Measurements from ENCODE around the gene SKAP2. TPM values are rescaled to one million over a fixed set of nuclear protein-coding genes. Genes with fewer than 3 reads are reported as not detected.

The SKAP2 gene
- total RNA-seq, 2 donors from 2014 or later: 7.8 to 11.2 TPM

- no peaks in the 10 kb centered on the region for H3K36me3 ChIP-seq
- no peaks in the 10 kb centered on the region for H3K4me1 ChIP-seq
- no peaks in the 10 kb centered on the region for H3K27me3 ChIP-seq
- no peak for DNase-seq (ENCODE audit: low spot score)
- H3K4me3 ChIP-seq: no peak overlapping the region
- no peaks in the 10 kb centered on the region for H3K9me3 ChIP-seq
- TF ChIP-seq CTCF (IDR thresholded peaks at IDR 0.05): no peak
- no peak overlapping the region for H3K27ac ChIP-seq
Observed at GRCh38 chr7:26721450-26721849, 142.9 kb downstream of the SKAP2 start.

- TF ChIP-seq CTCF (IDR thresholded peaks at IDR 0.05): no peak
- Histone ChIP-seq H3K4me3 (no peak overlapping the region), H3K27ac (no peak overlapping the region), H3K4me1 (no peaks in the 10 kb centered on the region), H3K9me3 (no peaks in the 10 kb centered on the region), H3K36me3 (no peaks in the 10 kb centered on the region), H3K27me3 (no peaks in the 10 kb centered on the region)
- no peak for DNase-seq (ENCODE audit: low spot score)
Observed at GRCh38 chr7:26718063-26718462, 146.3 kb downstream of the SKAP2 start.

GRCh38 chr7:26714438-26714837 is 150.0 kb downstream of the SKAP2 start:
- no peak overlapping the region for H3K4me3 ChIP-seq
- no peak for DNase-seq (ENCODE audit: low spot score)
- no peak overlapping the region for H3K27ac ChIP-seq
- TF ChIP-seq CTCF (IDR thresholded peaks at IDR 0.05): no peak
- H3K4me1 ChIP-seq: no peaks in the 10 kb centered on the region
- no peaks in the 10 kb centered on the region for H3K36me3 ChIP-seq
- H3K9me3 ChIP-seq: no peaks in the 10 kb centered on the region
- H3K27me3 ChIP-seq: no peaks in the 10 kb centered on the region

- no peaks in the 10 kb centered on the region for H3K9me3 ChIP-seq
- H3K27ac ChIP-seq: no peak overlapping the region
- no peak for DNase-seq (ENCODE audit: low spot score)
- H3K27me3 ChIP-seq: no peaks in the 10 kb centered on the region
- H3K4me3 ChIP-seq: no peak overlapping the region
- TF ChIP-seq CTCF (IDR thresholded peaks at IDR 0.05): no peak
- no peaks in the 10 kb centered on the region for H3K36me3 ChIP-seq
- H3K4me1 ChIP-seq: no peaks in the 10 kb centered on the region
Observed at GRCh38 chr7:26714006-26714405, 150.4 kb downstream of the SKAP2 start.

- no peaks in the 10 kb centered on the region for H3K4me1 ChIP-seq
- H3K9me3 ChIP-seq: no peaks in the 10 kb centered on the region
- H3K36me3 ChIP-seq: no peaks in the 10 kb centered on the region
- no peak for TF ChIP-seq CTCF (IDR thresholded peaks at IDR 0.05)
- no peak overlapping the region for H3K4me3 ChIP-seq
- no peak for DNase-seq (ENCODE audit: low spot score)
- no peak overlapping the region for H3K27ac ChIP-seq
- no peaks in the 10 kb centered on the region for H3K27me3 ChIP-seq
Observed at GRCh38 chr7:26709210-26709990, 155.0 kb downstream of the SKAP2 start.

- DNase-seq (ENCODE audit: low spot score): no peak
- no peaks in the 10 kb centered on the region for H3K27me3 ChIP-seq
- H3K9me3 ChIP-seq: no peaks in the 10 kb centered on the region
- H3K4me1 ChIP-seq: no peaks in the 10 kb centered on the region
- no peak overlapping the region for H3K4me3 ChIP-seq
- no peaks in the 10 kb centered on the region for H3K36me3 ChIP-seq
- no peak for TF ChIP-seq CTCF (IDR thresholded peaks at IDR 0.05)
- no peak overlapping the region for H3K27ac ChIP-seq
Observed at GRCh38 chr7:26705567-26705966, 158.8 kb downstream of the SKAP2 start.

All from right atrium auricular region (tissue), 2 donors.